Colonic mucosa (tissue), 4 donors: ENCODE results near the gene RPL31. TPM values are rescaled to one million over a fixed set of nuclear protein-coding genes. Genes with fewer than 3 reads are reported as not detected.

Experiments
- DNase-seq: peaks from one replicate; pipeline ENCODE4 v3.0.0-alpha.2; 2020
- H3K27ac ChIP-seq: fragments of 200-600 bp; one replicate; pipeline ENCODE4 v1.8.0; 2021
- H3K27me3 ChIP-seq: fragments of 200-600 bp; one replicate; pipeline ENCODE4 v1.8.0; 2021
- H3K36me3 ChIP-seq: fragments of 200-600 bp; one replicate; pipeline ENCODE4 v1.8.0; 2021
- H3K4me1 ChIP-seq: fragments of 200-600 bp; one replicate; pipeline ENCODE4 v1.8.0; 2021; ENCODE audit warnings: mild to moderate bottlenecking
- H3K4me3 ChIP-seq: fragments of 200-600 bp; one replicate; pipeline ENCODE4 v1.8.0; 2021
- H3K9ac ChIP-seq, 2 donors: one replicate each; pipeline ENCODE4 v1.7.0; 2013; ENCODE audit warnings: control low read depth in 2 of 2, low read depth in 2 of 2, low read length in 2 of 2
- H3K9me3 ChIP-seq: fragments of 200-600 bp; one replicate; pipeline ENCODE4 v1.8.0; 2021
- intact Hi-C: fragments of 100-400 bp; cut with DNase I; formaldehyde crosslinking; loops from one replicate; pipeline ENCODE4 v1.14.1; 2022
- total RNA-seq, 2 donors: library from RNA; stranded (reverse); fragmentation: NEBNext Ultra II Directional in 1 of 2; extraction: Animal tissue kit (Norgen Biotek cat#: 25700) in 1 of 2; gene quantifications; one replicate each; pipeline ENCODE4 v1.2.1, GENCODE V29; 2021
- TF ChIP-seq, protein P1 (sequence below): fragments of 200-600 bp; IDR thresholded peaks from one replicate; pipeline ENCODE4 v1.8.0; 2022; ENCODE audit warnings: antibody characterized with exemption, mild to moderate bottlenecking
- donor health status: healthy.
- donor health status: DM: no; HTN: no; CAD: no.
- donor health status: DM: no; HTN: no; CAD: no.

Gene RPL31
- total RNA-seq, 2 donors from 2014 or later = 1,042 to 1,184 TPM

DNA sequence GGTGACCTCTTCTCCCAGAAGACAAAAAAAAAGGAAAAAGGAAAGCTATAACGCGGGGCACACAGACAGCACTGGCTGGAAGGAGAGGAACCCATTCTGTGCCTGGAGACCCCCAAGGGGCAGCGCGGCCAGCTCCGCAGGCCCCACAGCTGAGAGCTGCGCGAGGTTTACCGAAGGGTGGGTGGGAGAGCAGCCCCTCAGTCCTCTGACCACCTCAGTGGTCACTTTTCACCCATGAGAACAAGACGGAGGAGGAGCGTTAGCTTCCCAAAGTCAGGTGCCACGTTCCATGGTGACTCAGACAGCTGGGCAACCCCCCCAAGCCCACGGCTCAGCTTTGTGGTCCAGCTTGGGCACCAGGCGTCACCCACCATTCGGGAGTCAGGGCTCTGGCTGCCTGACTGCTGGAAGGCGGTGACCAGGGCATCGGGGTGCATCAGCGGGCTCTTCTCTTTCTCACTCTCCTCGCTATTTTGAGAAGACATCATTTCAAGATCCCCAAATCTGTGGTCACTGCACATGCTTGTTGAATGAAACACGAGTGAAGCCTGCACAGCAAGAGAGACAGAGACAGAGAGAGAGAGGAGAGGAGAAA is 35.2 kb downstream of the RPL31 start:
- Histone ChIP-seq H3K9me3 (no peaks in the 10 kb centered on the region), H3K27me3 (no peaks in the 10 kb centered on the region), H3K27ac (no peak overlapping the region), H3K9ac (no peak overlapping the region), H3K4me1 (no peaks in the 10 kb centered on the region), H3K4me3 (no peak overlapping the region), H3K36me3 (no peaks in the 10 kb centered on the region)
- no peak for DNase-seq
- intact Hi-C loops = loop anchor here (5.0 kb wide), 1 partner anchor 170 kb away; no protein-coding TSS in a partner anchor
- TF ChIP-seq, protein P1, sequence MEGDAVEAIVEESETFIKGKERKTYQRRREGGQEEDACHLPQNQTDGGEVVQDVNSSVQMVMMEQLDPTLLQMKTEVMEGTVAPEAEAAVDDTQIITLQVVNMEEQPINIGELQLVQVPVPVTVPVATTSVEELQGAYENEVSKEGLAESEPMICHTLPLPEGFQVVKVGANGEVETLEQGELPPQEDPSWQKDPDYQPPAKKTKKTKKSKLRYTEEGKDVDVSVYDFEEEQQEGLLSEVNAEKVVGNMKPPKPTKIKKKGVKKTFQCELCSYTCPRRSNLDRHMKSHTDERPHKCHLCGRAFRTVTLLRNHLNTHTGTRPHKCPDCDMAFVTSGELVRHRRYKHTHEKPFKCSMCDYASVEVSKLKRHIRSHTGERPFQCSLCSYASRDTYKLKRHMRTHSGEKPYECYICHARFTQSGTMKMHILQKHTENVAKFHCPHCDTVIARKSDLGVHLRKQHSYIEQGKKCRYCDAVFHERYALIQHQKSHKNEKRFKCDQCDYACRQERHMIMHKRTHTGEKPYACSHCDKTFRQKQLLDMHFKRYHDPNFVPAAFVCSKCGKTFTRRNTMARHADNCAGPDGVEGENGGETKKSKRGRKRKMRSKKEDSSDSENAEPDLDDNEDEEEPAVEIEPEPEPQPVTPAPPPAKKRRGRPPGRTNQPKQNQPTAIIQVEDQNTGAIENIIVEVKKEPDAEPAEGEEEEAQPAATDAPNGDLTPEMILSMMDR = no peak

DNA sequence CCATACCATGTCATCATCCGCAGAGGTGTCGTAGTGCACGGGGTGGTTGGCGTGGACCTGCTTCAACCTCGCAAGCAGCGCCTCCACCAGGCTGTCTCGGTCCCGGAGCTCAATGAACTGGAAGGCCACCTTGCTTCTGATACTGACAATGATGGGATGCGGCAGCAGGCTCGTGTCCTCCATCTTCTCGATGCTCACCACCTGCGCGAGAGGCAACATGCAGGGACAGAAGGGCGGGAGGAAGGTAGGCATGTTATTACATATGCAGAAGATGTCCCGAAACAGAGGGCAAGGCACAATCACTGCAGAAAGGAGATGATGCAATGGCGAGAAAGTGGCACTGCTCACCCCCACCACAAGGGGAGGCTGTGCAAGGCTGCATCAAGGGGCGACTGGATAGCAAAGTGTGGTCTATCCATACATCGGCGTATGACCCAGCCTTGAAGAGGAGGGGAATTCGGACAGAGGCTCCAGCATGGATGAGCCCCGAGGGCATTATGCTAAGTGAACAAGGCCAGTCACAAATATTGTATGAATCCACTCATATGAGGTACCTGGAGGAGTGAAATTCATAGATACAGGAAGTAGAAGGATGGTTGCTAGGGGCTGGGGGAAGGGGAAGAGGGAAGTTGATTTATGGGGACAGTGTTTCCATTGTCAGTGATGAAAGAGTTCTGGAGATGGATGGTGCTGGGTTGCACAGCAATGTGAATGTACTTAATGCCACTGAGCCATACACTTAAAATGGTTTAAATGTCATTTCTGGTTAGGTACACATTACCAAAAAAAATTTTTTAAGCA is 36.6 kb downstream of the RPL31 start:
- H3K36me3 ChIP-seq = no peaks in the 10 kb centered on the region
- H3K4me1 ChIP-seq = no peaks in the 10 kb centered on the region
- no peaks in the 10 kb centered on the region for H3K9me3 ChIP-seq
- H3K9ac ChIP-seq = no peak overlapping the region
- intact Hi-C loops = loop anchor here (2.0 to 5.0 kb wide), 2 partner anchors 114 to 169 kb away; no protein-coding TSS in a partner anchor
- TF ChIP-seq, protein P1 = peak; percentile 34
- H3K4me3 ChIP-seq = no peak overlapping the region
- no peak overlapping the region for H3K27ac ChIP-seq
- DNase-seq = no peak
- H3K27me3 ChIP-seq = no peaks in the 10 kb centered on the region

DNA sequence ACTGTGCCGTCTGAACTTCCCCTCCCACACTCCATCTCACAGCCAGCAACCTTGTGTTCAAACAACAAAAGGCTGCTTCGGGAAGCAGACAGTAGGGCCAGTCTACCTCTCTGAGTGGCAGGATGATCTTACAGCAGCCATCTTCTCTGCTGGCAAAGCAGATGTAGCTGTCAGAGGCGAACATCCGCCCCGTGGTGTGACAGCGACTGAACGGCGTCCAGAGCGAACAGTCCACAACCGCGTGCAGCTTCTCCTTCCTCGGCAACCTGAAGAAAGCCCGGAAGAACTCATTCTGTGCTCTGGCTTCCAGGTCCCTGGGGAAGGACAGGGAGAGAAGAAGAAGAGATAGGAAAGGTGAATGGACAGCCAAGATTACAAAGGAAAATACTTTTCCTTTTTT is 38.0 kb downstream of the RPL31 start:
- H3K27me3 ChIP-seq = no peaks in the 10 kb centered on the region
- no peak for DNase-seq
- H3K4me1 ChIP-seq = no peaks in the 10 kb centered on the region
- intact Hi-C loops = no loop called here
- H3K9ac ChIP-seq = no peak overlapping the region
- no peaks in the 10 kb centered on the region for H3K9me3 ChIP-seq
- no peaks in the 10 kb centered on the region for H3K36me3 ChIP-seq
- TF ChIP-seq, protein P1 = no peak
- no peak overlapping the region for H3K4me3 ChIP-seq
- H3K27ac ChIP-seq = no peak overlapping the region

DNA sequence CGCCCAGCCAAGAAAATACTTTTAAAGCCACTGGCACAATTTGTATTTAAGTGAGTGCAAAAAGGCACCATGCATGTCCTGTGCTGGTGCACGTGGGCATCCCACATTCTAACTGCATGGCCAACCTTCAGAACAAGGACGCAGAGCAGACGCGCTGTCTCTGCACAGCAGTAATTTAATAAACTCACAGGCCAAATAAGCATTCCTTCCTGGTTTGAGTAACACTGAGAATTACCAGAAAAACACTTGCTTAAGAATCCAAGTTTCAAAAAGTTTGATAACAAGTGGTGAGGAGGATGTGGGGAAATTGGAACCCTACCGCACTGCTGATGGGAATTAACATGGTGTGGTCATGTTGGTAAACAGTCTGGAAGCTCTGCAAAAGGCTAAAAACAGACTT is 38.7 kb downstream of the RPL31 start:
- Histone ChIP-seq H3K4me3 (no peak overlapping the region), H3K9ac (no peak overlapping the region), H3K9me3 (no peaks in the 10 kb centered on the region), H3K4me1 (no peaks in the 10 kb centered on the region), H3K36me3 (no peaks in the 10 kb centered on the region), H3K27ac (no peak overlapping the region), H3K27me3 (no peaks in the 10 kb centered on the region)
- intact Hi-C loops = no loop called here
- TF ChIP-seq, protein P1 = no peak
- no peak for DNase-seq

DNA sequence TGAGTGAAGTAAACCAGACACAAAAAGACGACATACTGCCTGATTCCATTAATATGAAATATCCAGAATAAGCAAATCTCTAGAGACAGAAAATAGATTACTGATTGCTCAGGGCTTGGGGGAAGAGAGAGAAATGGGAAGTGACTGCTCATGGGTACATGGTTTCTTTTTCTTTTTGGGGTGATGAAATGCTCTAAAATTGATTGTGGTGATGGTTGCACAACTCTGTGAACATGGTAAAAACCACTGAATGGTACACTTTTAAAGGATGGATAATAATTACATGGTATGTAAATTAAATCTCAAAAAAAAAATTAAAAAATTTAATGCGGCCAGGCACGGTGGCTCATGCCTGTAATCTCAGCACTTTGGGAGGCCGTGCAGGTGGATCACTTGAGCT is 39.3 kb downstream of the RPL31 start:
- Histone ChIP-seq H3K27me3 (no peaks in the 10 kb centered on the region), H3K9me3 (no peaks in the 10 kb centered on the region), H3K36me3 (no peaks in the 10 kb centered on the region), H3K9ac (no peak overlapping the region), H3K27ac (no peak overlapping the region), H3K4me3 (no peak overlapping the region), H3K4me1 (no peaks in the 10 kb centered on the region)
- no peak for DNase-seq
- TF ChIP-seq, protein P1 = no peak
- intact Hi-C loops = no loop called here
